ENCODE results near the gene CYP21A2.
A peak's percentile ranks its signal among the peaks of the same experiment; 100 is the strongest.

CYP21A2 gene

GRCh38 chr6:32088487-32089049 is 50.4 kb downstream of the CYP21A2 start:
- peak overlapping the region; percentile 28 for H3K4me3 ChIP-seq (ENCODE audit: low read length)
- no peaks in the 10 kb centered on the region for H3K9me3 ChIP-seq (ENCODE audit: control insufficient read depth, low read depth, low read length)
- H3K4me1 ChIP-seq (ENCODE audit: control insufficient read depth, low read depth, low read length), result no peaks in the 10 kb centered on the region
- no peak overlapping the region for H3K27ac ChIP-seq (ENCODE audit: low read length)
- H3K27me3 ChIP-seq (ENCODE audit: control insufficient read depth, insufficient read depth, low read length), result peaks cover 10% of the 10 kb centered on the region
- no peaks in the 10 kb centered on the region for H3K36me3 ChIP-seq (ENCODE audit: control insufficient read depth, low read depth, low read length)
- H3K9ac ChIP-seq (ENCODE audit: low read length), result no peak overlapping the region

- Histone ChIP-seq H3K27me3 (ENCODE audit: control insufficient read depth, insufficient read depth, low read length) (peaks cover 10% of the 10 kb centered on the region), H3K4me1 (ENCODE audit: control insufficient read depth, low read depth, low read length) (no peaks in the 10 kb centered on the region), H3K4me3 (ENCODE audit: low read length) (no peak overlapping the region), H3K27ac (ENCODE audit: low read length) (no peak overlapping the region), H3K9me3 (ENCODE audit: control insufficient read depth, low read depth, low read length) (no peaks in the 10 kb centered on the region), H3K9ac (ENCODE audit: low read length) (no peak overlapping the region), H3K36me3 (ENCODE audit: control insufficient read depth, low read depth, low read length) (no peaks in the 10 kb centered on the region)
Observed at GRCh38 chr6:32089082-32089828, 51.0 kb downstream of the CYP21A2 start.

Measured in iPS-18a (cell line).